Mesenteric fat pad (tissue), 1 donor: ENCODE measurements around the gene TMX3. TPM values are rescaled to one million over a fixed set of nuclear protein-coding genes. Genes with fewer than 3 reads are reported as not detected.

Experiments
- DNase-seq: peaks from one replicate; pipeline ENCODE4 v3.0.0-alpha.2; 2020; ENCODE audit warnings: low spot score
- long read RNA-seq: library from polyadenylated mRNA; unstranded; transcript quantifications from one replicate; pipeline ENCODE4 v2.0.0, GENCODE V29; 2020
- total RNA-seq: library from RNA; stranded (reverse); fragmentation: NEBNext Ultra II Directional; extraction: Animal tissue kit (Norgen Biotek cat#: 25700); gene quantifications from one replicate; pipeline ENCODE4 v1.2.1, GENCODE V29; 2021
- donor health status: DM: yes; HTN: yes; CAD: no.

The TMX3 gene, protein sequence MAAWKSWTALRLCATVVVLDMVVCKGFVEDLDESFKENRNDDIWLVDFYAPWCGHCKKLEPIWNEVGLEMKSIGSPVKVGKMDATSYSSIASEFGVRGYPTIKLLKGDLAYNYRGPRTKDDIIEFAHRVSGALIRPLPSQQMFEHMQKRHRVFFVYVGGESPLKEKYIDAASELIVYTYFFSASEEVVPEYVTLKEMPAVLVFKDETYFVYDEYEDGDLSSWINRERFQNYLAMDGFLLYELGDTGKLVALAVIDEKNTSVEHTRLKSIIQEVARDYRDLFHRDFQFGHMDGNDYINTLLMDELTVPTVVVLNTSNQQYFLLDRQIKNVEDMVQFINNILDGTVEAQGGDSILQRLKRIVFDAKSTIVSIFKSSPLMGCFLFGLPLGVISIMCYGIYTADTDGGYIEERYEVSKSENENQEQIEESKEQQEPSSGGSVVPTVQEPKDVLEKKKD
- total RNA-seq = 44.5 TPM
- long read RNA-seq, full-length matches to known transcripts = 13 of 23 reads
- long read RNA-seq, partial matches to known transcripts = 2 of 23 reads
- long read RNA-seq, other reads (novel, unspliced or antisense) = 8 of 23 reads

DNA sequence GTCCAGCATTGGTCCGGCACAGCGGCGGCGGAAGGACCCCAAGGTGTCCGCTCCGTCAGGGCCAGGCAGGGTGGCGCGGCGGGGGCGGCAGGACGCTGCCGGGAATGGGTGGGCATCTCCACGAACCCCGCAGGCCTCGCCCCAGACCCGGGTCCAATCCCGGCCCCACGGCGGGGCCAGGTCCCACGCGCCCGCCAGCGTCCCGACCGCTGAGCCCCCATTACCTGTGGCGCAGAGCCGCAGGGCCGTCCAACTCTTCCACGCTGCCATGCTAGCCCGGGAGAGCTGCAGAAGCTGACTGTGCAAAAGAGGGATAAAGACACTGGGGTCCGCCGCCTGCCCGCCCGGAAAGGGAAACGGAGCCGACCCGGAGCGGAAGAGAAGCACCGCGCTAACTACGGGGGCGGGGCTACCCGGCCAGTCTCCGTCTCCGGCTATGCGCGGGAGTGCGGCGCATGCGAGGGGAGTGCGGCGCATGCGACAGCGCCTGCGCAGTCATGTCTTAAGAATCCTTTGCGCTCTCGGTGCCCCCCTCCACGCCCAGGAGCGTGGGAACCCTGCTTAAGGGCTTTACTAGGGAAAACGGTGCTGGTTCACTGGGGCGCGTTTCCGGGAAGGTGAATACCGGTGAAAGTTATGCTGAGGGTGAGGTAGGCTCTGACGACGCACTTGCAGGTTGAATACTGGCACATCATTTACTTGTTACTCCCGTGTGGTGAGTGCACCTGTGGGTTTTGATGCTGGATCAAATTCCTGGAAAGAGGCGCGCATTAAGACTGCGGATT lies at the start of gene TMX3:
Gene TMX3, minus strand, starts transcription at position 397 of the 785 bp plus-strand sequence. Its CDS starts 127 bp downstream, at position 270.
- peak; percentile 95 for DNase-seq

DNA sequence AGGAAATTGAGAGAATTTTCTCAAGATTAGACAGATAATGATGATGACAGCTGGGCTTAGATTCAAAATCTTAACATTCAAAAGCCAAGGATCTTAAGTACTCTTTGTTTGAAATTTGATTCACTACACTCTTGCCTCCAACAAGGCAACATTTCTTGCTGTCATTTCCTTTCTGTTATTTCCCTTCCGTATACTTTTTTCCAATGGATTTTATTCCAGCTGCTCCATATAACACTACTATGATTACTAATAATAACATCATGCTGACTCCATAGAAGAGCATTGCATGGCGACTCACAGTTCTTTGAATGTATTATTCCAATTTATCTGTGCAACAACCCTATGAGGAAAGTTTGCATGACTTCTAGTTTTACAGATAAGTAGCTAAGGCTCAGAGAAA lies 49.1 kb upstream of the TMX3 start:
- no peak for DNase-seq

DNA sequence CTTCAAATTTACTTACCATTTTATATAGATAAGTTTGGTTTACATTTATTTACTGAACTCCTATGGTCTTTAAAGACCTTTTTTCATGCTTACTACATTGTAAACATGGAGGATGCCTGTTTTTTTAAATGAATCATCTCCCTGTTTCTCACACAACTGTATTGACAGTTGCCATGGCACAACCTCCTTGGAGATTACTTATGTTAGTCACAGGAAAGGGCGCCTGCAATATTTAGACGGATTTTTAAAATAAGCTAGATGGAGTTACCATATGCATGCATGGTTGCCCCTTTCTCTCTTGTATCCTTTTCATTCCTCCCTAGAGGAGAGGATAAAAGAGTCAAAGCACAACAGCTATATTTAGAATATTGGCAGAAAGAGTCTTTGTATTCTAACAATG lies 48.2 kb upstream of the TMX3 start:
- no peak for DNase-seq

DNA sequence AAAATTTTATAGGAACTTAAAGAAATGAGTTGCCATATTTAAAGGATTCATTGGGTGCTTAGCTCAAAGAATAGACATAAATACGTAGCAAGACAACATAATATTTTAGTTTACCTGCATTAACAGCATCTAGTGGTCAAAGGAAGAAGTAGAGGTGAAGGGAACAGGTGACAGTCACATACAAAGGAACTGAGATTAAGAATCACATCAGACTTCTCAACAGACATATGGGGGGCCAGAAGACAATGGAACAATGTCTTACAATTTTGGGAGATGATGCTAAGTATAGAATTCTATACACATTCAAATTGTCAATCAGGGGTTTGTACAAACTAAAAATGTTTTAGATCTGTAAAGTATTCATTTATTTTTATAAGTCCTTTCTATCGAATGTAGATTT lies 44.4 kb upstream of the TMX3 start:
- DNase-seq = no peak

DNA sequence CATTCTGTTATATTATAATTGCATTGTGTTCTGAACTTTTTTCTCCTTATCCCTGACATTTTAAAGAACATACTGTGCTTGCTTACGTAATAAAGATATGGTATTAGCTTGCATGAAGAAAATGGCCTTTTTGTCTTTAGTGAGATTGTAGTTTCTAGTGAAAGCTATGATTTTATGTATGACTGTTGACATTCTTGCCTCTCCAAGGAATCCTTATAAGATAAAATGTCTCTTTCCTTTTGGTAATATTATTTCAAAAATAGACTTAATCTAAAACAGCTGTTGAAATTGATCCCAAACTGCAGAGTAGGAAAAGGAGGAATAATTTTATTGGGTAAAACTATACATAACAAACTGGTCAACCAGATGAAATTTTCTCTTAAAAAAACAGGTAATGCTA lies 42.2 kb upstream of the TMX3 start:
- no peak for DNase-seq

DNA sequence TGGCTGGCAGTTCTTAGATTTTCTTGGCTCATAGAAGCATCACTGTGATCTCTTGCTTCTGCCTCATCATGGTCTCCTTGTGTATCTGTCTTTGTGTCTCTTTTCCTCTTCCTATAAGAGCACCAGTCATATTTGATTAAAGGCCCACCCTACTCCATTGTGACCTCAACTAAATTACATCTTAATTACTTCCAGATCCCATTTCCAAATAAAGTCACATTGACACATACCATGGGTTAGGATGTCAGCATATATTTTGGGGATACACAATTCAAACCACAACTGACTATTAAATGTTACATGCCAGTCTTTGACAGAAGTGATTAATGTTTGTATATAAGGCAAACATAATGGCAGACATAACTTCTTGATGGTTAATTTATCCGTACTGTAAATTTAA lies 27.3 kb upstream of the TMX3 start:
- no peak for DNase-seq

DNA sequence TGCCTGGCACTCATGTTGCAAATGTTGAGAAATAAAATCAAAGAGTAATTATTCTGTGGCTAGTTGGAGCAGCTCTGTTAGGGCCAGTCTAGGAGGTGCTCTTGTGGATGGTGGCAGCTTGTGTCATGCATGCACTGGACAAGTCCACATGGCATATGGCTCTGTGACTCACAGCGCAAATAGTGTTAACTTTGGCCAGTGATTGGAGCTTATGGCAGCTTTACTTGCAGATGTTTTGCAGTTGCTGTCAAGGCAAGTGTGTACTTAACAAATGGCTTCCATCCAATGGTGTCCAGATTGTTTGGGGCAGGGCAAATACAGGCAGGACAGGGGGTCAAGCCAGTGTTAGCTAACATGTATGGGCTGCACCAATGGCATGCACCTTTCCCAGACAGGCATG lies 26.1 kb upstream of the TMX3 start:
- DNase-seq = no peak

DNA sequence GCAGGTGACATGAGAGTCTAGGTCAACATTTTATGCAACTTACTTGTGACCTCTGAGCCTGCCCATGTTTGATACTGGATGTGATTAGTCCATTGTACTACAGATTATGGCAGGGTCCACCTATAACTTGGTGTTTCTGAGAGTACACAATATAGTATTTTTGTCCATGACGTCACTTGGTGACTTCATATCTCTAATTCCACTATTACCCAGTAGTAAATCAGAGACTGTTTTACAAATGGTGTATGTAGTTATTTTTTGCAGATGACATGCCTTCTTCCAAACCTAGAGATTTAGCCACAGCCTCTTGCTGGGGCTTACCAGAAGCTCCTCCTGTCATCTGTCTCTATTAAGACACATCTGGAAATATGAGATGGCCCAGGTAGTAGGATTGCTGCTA lies 24.6 kb upstream of the TMX3 start:
- DNase-seq = no peak

DNA sequence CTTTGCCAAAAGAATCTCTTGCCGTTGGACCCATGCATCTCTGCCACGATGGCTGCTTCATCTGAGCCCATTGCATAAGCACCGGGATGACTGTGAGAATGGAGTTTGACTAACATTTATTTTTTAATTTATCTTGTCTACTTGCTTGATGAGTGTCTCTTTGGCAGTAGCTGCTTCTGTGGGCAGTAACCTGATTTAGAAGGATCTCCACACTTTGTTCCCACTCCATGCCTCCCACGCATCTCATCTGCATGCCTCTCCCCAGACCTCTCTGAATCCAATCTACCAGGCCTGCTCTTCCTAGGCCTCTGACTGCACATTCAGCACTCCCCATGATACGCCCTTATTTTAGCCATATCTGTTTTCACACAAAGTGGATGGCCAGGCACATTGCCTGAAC lies 23.7 kb upstream of the TMX3 start:
- DNase-seq = no peak

DNA sequence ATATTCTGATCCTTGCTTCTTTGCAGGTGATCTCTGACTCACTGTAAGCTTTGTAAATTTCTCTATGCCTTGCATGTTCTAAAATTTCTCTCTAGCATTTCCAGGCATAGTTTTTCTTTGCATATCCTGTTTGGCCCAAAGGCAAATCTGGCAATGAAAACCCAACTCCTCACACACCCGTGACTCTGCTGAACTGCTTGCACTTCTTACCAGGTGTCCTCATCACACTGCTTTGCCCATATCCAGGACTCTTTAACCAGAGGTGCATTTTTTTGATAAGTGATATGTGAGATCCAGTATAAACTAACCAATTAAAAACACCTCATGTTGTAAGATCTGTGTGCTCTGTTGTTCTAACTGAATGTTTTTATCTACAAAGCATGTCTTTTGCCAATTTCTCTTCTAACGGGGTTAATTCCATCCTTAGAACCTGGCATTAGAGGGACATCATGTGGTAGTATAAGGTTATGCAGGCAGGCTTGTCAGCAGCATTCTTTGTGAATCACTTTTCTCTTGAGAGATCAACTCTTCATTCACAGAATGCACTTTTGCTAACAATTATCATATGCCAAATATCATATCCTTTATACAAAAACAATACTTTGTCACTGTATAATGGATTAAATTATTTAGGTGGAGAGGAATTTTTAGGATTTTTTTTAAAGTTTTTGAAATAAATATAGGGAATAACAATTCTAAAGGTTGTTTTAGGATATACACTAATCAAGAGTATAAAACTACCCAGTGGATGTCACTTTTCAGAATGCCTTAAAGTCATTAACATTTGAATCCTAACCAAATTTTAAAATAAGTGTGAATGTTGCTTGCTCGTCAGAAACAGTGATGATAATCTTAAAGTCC lies 20.8 kb upstream of the TMX3 start:
- DNase-seq = no peak

DNA sequence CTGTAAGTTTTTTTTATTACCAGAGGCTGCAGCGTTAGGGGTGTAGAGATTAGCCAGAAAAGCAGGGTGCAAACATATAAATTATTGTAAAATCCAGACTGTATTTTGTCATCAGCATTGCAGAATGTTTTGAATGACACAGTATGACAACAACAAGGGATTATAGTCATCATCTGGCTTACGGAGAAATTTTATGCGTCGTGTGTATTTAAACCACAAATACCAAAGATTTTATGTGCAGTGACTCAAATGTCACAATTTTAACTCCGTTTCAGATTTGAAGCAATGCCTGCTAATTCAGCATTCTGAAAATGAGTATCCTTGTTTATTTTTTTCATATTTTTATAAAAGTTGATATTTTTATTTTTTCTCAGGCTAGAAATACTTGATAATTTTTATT lies 19.4 kb upstream of the TMX3 start:
- no peak for DNase-seq

DNA sequence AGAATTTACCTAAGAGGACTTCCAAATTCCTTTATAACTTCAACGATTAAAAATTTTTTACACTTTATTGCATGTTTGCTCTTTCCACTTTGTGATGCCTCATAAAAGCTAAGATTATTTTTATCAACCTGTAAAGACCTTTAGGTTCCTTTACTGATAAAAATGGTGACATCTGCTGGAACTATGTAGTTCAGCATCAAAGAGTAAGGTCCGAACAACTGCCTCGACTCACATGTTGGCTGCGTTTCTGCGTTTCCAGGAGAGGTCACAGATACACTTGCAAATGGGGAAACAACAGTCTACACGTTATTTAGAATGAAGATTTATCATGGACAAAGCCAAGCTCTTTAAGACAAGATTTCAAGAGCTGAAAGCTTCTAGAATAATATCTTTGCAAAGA lies 18.8 kb upstream of the TMX3 start:
- no peak for DNase-seq

DNA sequence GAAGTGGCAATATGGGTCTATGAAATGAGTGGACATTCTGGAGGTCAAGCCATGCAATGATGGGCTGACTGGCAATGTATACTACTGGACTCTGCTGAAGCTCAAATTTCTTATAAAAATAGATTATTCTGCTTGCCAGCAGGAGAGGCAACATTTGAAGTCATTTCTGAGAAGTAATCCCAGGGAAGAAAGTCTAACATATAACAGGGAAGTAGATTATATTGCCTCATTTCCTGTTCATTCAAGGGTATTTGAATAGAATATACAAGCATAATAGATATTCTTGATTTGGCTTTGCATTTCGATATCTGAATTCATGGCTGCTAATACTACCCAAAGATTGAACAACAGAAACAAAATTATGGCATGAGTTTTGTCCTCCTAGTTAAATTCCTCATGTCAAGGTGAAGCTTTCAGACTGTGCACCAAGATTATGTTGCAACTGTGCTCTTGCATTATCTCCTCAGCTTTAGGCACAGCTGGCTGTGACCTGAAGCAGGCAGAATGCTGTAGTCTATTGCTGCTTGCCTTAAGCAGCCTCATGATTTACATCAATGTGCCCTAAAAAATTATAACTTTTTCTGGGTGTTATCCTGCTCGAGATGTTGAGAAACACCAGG lies 13.3 kb upstream of the TMX3 start:
- no peak for DNase-seq

DNA sequence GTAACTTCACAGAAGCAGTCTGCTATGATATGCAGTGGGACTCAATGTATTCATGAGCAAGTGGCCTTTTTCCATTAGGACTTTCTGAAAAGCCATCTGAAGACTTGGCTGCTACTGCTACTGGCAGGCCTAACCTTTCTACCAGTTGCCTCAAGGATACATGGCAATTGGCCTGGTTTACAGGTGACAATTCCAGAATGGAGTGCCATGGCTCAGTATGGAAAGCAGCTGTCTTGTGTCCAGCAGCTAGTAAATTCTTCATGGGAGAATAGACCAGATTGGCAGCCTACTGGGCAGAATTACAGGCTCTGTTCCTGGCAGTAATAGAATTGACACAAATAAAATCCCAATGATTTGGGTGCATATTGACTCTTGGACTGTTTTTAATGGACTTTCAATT lies 12.6 kb upstream of the TMX3 start:
- no peak for DNase-seq

DNA sequence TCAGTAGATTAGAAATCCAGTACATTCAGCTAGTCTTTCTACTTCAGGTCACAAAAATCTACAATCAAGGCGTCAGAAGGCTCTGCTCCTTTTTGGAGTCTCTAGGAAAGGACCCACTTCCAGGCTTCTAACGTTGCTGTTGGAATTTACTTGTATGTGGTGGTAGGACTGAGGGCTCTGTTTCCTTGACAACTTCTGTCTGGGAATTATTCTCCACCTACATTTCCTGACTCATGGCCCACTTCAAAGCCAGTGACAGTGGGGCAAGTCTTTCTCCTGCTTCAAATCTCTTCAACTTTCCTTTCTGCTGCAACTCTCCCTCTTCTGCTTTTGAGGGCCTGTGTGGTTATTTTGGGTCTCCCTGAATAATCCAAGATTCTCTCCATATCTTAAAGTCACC lies 10.4 kb upstream of the TMX3 start:
- DNase-seq = no peak

DNA sequence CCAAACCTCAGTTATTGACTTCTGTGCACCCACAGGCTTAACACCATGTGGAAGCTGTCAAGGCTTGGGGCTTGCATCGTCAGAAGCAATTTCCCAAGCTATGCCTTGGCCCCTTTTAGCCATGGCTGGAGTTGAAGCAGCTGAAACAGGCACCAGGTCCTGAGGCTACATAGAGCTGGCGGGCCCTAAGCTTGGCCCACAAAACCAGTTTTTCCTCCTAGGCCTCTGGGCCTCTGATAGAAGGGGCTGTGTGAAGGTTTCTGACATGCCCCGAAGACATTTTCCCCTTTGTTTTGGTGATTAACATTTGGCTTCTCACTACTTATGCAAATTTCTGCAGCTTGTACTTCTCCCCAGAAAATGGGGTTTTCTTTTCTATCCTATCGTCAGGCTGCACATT lies 9.1 kb upstream of the TMX3 start:
- no peak for DNase-seq

DNA sequence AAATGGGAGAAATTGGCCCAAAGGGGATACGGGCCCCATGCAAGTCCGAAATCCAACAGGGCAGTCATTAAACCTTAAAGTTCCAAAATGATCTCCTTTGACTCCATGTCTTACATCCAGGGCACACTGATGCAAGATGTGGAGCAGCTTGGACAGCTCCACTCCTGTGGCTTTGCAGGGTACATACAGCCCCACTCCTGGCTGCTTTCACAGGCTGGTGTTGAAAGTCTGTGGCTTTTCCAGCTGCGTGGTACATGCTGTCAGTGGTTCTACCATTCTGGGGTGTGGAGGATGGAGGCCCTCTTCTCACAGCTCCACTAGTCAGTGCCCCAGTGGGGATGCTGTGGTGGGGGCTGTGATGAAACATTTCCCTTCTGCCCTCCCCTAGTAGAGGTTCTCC lies 8.6 kb upstream of the TMX3 start:
- DNase-seq = no peak

DNA sequence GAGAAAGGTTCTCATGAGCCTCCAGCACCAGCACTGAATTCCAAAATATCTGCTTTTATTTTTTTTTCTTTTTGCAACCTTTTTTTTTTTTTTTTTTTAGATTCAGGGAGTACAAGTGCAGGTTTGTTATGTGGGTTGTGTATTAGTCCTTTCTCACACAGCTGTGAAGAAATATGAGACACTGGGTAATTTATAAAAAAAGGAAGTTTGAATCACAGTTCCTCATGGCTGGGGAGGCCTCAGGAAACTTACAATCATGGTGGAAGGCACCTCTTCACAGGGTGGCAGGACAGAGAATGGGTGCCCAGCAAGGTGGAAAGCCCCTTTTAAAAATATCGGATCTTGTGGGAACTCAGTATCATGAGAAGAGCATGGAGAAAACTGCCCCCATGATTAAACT lies 7.9 kb upstream of the TMX3 start:
- DNase-seq = no peak

DNA sequence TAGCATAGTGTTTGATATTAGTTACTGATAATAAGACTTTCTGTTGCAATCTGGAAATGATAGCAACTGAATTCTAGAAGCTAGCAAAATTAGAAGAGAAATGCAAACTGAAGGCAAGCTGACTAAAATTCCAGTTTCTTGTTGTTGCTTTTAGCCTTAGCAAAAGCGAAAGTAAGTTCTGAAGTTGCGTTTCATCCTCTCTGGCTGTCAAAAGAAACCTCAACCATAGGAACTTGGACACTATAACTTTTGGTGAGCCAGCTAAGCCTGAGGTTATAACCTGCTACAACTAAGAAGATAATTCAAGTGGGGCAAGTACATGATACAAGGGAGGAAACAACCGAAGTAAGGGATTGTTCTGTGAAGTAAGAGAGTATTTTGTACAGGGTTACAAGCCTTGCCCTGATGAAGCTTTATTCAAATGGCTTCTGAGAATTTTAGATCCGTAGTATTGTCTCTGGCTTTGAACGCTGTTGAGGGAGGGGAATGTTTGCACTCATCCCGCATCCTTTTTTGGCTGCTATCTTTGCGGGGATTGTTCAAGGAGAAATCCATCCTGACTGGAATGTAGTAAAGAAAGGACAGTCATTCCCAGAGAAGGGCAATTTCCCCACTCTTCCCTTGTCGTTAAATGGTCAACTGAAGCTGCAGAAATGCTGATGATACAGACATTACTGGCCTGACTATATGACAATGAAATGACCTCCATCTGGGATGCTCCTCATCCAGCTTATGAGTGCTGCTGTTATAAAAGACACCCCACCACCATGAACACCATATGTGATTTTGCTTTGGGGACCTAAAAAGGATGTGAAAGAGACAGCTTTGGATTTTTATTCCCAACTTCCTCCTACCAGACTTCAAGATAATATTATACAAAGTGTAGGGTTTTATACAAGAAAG lies 7.0 kb upstream of the TMX3 start:
- DNase-seq = no peak

DNA sequence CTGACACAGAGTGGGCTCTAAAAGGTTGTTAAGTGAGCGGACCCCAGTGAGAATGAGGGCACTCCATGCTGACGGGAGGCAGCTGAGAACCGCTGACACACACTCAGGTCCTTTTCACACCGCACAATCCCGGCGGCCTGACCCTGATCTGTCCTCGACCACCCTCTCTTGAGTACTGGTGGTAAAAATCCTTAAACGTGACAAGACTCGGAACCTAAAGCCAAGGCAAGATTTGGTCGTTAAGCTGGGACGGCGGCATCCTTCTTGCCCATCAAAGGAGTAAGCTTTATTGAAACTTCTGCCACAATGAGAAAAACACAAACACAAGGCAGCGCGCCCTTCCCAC lies 569 bp downstream of the TMX3 start:
- DNase-seq = no peak
